ENCODE results near the gene NPC1L1. TPM values are rescaled to one million over a fixed set of nuclear protein-coding genes. Genes with fewer than 3 reads are reported as not detected.

Gene NPC1L1
- total RNA-seq, 4 donors from 2014 or later = 0.66 to 0.70 (median 0.67) TPM; not detected in 1

DNA sequence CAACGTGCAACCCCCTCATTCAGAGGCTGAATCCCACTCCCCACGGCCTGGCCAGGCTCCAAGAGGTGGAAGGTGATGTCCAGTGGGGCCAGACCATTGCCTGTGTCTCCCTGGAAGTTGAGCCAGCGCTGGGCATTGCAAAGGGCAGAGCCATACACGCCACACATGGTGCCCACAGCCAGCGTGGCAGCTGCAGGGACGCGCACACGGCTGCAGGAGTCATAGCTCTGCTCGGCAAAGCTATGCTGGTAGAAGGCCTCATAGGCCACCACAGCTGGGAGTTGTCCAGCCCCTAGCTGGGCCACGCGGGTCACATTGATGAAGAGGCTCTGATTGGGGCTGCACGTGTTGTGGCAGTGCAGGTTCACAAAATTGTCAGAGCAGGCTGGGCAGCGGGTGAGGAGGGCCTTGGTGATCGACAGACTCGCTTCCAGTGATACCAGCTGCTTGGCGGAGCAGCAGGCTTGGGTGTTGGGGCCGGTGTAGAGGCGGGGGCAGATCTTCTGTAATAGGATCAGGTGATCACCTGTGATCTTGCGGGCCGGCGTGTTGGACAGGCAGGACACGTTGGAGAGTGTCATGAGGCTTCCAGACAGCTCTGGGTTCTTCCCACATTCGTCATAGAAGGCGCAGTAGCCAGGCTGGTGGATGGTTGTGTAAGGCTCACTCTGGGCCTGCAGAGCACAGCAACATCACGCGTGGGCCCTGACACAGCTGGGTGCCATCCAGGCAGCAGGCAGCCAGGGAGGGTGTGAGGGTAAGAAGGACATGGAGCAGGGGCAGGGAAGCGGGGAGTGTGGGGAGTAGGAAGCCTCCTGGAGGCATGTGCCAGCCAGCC is 1.2 kb downstream of the NPC1L1 start:
- Histone ChIP-seq H3K4me1 (peaks cover 0 to 3% (median 0%) of the 10 kb centered on the region in 4 donors), H3K27me3 (no peaks in the 10 kb centered on the region), H3K4me3 (no peak overlapping the region), H3K36me3 (no peaks in the 10 kb centered on the region), H3K9me3 (no peaks in the 10 kb centered on the region), H3K27ac (no peak overlapping the region)
- DNase-seq = no peak
- no peak for TF ChIP-seq POLR2A (IDR thresholded peaks at IDR 0.05)
- TF ChIP-seq, protein P1, sequence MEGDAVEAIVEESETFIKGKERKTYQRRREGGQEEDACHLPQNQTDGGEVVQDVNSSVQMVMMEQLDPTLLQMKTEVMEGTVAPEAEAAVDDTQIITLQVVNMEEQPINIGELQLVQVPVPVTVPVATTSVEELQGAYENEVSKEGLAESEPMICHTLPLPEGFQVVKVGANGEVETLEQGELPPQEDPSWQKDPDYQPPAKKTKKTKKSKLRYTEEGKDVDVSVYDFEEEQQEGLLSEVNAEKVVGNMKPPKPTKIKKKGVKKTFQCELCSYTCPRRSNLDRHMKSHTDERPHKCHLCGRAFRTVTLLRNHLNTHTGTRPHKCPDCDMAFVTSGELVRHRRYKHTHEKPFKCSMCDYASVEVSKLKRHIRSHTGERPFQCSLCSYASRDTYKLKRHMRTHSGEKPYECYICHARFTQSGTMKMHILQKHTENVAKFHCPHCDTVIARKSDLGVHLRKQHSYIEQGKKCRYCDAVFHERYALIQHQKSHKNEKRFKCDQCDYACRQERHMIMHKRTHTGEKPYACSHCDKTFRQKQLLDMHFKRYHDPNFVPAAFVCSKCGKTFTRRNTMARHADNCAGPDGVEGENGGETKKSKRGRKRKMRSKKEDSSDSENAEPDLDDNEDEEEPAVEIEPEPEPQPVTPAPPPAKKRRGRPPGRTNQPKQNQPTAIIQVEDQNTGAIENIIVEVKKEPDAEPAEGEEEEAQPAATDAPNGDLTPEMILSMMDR (IDR thresholded peaks at IDR 0.05) = no peak

DNA sequence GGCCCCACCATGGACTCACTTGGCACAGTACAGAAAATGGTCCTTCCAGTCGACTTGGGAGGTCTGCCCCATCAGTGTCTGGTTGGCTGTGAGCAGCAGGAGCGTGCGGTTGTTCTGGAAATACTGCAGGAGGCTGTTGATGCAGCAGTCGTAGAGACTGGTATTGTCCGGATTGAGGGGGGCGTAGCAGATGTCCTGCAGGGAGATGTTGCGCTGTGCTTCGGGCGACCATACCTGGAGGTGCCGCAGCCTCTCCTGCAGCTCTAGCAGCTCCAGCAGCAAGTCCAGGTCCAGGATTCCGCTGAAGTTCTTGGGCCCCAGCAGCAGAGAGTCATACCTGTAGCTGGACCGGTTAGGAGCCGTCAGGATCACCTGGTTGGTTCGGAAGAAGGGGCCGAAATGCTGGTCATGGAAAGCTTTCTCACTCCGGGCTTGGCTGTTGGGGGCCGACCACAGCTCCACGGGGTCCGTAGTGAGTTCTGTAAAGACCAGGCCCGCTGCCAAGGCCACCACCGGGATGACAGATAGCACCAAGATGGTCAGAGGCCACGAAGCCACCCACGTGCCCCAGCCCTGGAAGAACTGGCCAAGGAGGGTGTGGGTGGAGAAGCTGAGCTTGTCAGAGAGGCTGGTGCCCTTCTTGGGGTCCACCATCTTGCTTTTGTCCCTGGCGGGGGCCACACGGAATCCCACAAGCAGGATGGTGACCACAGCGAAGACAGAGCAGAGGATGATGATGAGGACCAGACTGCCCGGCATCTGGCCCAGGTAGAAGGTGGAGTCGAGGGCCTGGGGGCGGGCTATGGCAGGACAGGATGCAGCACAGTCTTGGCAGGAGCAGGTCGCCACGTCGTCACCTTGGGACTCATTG is 2.1 kb downstream of the NPC1L1 start:
- TF ChIP-seq, protein P1 (IDR thresholded peaks at IDR 0.05) = no peak
- no peak for TF ChIP-seq POLR2A (IDR thresholded peaks at IDR 0.05)
- Histone ChIP-seq H3K27ac (no peak overlapping the region), H3K36me3 (no peaks in the 10 kb centered on the region), H3K4me3 (no peak overlapping the region), H3K4me1 (peaks cover 0 to 3% (median 0%) of the 10 kb centered on the region in 4 donors), H3K27me3 (no peaks in the 10 kb centered on the region), H3K9me3 (no peaks in the 10 kb centered on the region)
- DNase-seq = no peak

DNA sequence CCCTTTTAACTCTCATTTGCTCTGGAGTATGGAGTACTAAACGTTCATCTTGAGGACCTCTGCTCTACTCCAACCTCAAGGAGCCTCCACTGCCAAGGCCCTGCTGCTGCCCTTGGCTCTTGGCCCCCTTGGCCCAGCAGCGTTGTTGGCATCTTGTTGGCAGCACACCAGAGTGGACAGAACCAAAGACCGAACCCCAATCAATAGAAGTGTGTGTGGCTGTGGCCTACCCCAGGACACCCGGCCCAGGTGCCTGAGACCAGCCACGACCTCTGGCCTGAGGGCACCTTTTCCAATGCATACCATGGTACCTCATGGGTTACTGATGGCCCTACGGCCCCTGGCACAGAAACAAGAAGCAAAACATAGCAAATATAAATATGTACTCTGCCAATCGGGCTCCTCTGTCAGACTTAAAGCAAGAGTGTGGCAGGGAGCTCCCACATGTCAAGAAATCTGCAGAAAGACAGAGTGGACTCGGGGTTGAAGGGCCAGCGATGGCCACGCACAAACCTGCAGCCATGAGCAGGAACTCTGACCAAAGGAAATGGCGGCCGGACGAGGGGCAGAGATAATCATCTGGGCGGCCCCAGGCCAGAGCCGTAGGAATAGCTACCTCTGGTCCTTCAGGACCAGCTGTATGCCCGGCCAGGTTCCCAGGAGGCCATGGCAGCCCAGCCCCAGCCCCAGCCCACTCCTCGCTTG is 2.9 kb downstream of the NPC1L1 start:
- Histone ChIP-seq H3K9me3 (no peaks in the 10 kb centered on the region), H3K36me3 (no peaks in the 10 kb centered on the region), H3K27ac (no peak overlapping the region), H3K4me1 (peaks cover 0 to 8% (median 0%) of the 10 kb centered on the region in 4 donors), H3K4me3 (no peak overlapping the region), H3K27me3 (no peaks in the 10 kb centered on the region)
- no peak for TF ChIP-seq POLR2A (IDR thresholded peaks at IDR 0.05)
- TF ChIP-seq, protein P1 (IDR thresholded peaks at IDR 0.05) = no peak
- no peak for DNase-seq

DNA sequence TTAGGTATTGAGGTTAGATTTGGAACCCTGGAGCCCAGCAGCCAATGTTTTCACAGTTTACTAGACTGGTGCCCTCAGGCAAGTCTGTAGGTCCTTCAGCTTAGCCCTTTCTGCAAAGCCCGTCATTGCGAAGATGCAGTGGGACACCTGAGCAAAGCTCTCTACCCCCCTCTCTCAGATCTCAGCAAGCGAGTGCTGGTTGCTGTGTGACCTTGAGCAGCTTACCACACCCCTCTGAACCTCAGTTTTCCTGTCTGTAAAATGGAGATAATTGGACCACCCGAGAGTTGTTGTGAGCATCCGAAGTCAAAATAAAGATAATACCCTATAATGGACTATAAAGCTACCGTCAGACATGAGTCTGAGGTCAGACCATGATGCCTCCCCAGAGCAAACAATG is 3.7 kb downstream of the NPC1L1 start:
- H3K36me3 ChIP-seq = no peaks in the 10 kb centered on the region

DNA sequence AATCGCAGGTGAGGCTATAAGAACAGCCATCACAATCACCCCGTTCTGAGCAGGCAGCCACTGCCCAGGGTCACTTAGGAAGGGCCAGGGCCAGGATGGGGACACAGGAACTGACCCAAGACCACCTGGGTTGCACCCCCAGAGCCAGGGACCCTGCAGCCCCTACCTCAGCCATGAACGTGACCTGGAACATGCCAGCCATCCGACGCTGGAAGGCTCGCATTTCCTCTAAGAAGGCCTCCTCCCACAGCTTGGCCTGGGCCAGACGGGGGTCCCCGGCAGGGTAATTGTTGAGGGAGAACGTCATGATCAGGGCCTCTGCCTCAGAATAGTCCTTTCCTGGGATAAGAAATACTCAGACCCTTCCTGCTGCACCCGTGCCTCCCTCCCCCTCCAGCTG is 5.0 kb downstream of the NPC1L1 start:
- H3K27ac ChIP-seq = no peak overlapping the region
- no peak for DNase-seq
- no peaks in the 10 kb centered on the region for H3K27me3 ChIP-seq
- H3K36me3 ChIP-seq = no peaks in the 10 kb centered on the region
- no peaks in the 10 kb centered on the region for H3K9me3 ChIP-seq
- no peak for TF ChIP-seq POLR2A (IDR thresholded peaks at IDR 0.05)
- TF ChIP-seq, protein P1 (IDR thresholded peaks at IDR 0.05) = no peak
- H3K4me3 ChIP-seq = no peak overlapping the region
- peaks cover 0 to 4% (median 0%) of the 10 kb centered on the region in 4 donors for H3K4me1 ChIP-seq

More for the DNA sequence above, 3.7 kb downstream of the NPC1L1 start:
- Histone ChIP-seq H3K4me3 (no peak overlapping the region), H3K27me3 (no peaks in the 10 kb centered on the region), H3K27ac (no peak overlapping the region), H3K4me1 (peaks cover 0 to 4% (median 0%) of the 10 kb centered on the region in 4 donors), H3K9me3 (no peaks in the 10 kb centered on the region)
- no peak for DNase-seq
- TF ChIP-seq POLR2A (IDR thresholded peaks at IDR 0.05) = no peak
- TF ChIP-seq, protein P1 (IDR thresholded peaks at IDR 0.05) = no peak
